ENCODE data around the gene KCNJ11.
A peak's percentile ranks its signal among the peaks of the same experiment; 100 is the strongest.

KCNJ11 gene

DNA sequence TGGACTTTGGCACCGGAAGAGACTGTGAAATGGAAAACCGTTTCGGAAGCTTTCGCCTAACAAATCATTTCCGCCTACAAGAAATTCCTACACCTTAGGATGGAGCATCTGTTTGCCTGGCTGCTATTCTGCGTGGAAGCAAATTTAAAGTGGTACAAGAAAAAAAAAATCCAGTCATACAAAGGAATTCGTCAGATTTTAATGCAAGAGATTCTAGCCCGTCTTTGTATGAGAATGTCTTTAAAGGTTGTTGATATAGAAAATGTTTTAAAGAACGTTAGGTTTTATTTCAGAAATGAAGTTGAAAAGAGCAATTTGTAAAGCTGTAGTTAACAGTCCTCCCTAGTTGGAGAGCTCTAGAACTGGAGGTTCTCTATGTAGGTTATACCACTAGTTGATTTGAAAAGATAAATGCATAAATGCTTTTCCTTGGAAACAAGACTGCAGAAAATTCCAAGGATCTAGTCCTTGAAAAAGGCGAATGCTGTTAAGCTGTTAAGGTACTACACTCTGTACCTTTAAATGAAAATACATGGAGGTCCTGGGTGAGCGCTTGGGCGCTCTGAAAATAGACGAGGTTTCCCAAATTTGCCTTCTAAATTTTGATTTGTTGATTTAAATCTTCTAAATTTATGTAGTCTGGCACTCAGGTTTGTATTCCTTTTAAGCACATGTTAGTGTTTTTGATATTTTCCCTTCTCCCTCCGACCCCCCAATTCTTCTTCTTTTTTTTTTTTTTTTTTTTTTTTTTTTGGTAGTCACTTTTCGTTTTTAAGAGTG lies 34.4 kb downstream of the KCNJ11 start:
- peak in 1 of 2 experiments; percentile 41 for DNase-seq

DNA sequence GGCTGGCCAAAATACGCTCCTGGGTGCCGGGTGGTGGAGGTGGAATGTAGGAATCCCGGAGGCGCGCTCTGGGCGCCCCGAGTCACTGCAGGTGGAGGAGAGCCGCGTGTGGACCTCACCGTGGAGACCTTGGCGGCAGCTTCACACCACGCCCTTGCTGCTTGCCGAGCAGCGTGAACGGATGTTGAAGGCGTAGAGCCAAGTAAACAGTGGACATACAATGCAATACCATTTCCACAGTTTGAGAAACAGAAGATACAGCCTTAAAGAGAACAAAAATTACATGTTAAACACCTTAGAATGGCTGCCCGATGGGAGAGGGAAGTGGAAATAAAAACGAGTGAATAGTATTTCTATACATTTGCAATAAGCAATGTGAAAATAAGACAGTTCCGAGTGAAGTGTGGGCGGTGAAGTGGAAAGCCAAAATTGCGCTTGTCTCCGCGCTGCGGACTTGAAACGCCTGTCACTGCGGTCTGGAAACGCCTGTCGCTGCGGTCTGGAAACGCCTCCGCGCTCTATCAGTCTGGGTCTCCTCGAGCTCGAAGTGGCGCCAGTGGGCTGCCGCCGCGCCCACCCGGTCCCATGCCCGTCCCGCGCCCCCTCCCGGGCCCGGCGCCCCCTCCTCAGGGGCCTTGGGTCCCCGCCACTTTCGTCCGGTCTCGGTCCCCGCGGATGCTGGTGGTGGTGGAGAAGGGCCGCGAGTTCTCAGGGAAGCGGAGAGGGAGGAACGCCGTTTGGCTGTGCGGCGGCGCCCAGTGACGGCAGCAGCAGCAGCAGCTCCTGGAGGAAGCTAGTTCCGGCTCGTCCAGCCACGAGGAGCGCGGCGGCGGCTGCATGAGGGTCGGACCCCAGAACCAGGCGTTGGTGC lies 35.3 kb downstream of the KCNJ11 start:
- peak; percentile 72 to 74 for DNase-seq

DNA sequence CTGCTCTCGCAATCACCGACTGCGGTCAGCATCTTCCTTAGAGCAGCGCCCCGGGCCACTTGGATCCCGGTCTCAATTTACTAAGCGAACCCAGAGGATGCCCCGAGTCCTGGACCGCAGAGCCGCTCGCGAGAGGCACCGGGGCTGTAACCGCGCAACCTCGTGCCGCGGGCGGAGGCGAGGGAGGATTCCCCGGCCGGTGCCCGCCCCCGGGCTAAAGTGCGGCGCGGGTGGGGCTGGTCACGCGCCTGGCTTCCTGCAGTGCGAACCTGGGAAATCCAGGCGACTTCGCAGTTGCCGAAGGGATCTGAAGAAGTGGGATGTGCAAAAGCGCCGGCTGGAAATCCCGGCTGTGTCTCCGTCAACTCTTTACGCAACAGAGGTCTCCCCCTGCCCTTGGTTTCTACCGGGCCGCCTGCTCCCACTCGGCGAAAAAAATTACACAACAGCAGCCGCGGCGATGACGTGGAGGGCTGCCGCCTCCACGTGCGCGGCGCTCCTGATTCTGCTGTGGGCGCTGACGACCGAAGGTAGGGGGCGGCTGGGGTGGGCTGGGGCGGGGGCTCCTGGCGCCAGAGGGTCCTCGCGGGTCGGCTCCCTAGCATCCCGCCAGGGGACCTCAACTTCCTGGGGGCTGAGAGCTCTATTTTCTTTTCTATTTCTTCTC lies 36.8 kb downstream of the KCNJ11 start, which contains the start of gene NCR3LG1:
TSS of gene NCR3LG1 (plus strand) at position 291 of the 667 bp plus-strand sequence. CDS start at position 461, 170 bp downstream.
- DNase-seq: peak; percentile 44 to 47

DNA sequence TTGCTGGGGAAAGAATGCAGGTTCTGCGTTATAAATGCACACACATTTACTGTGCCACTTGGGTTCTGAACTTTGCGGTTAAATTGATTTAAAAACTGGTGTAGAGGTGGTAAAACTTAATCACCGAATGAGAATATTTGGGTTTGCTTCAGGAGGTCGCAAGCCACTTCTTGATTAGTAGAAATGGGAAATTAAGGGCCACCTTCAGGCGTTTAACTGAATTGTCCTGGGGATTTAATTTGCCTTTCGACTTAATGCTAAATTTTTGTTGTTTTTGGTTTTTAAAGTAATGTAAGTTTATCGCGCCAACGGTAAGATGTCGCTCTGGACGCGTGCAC lies 37.3 kb downstream of the KCNJ11 start:
- peak; percentile 40 to 66 for DNase-seq

DNA sequence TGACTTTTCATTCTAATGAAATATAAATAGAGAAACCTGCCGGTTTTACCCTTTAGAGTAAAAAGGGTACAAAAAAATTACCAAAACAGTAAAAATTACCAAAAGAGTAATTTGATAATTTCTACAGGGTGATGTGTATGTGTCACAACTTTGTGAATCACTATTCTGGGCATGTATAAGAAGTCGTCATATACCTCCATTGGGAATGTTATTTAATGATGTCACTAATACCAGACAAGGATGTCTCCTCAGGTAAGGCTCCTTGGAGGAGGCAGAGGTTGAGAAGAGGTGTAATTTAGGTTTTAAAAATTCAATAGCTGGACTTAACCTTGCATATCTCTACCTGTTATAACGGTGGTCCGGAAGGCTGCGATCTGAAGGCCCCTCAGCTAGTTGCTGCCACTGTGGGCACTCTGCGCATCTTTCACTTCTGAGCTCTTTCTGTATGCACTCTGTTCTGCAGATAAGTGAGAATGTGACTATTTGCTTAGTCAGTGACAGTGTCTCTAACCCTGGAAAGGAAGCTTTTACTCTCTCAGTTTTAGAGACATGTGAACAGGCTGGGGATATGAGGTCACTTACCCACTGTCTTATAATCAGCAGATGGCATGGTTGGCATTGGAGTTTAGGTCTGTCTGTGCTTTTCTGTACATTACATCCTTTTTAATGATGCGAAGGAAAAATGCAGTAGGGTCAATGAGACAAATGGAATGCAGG lies 37.8 kb downstream of the KCNJ11 start:
- no peak for DNase-seq

DNA sequence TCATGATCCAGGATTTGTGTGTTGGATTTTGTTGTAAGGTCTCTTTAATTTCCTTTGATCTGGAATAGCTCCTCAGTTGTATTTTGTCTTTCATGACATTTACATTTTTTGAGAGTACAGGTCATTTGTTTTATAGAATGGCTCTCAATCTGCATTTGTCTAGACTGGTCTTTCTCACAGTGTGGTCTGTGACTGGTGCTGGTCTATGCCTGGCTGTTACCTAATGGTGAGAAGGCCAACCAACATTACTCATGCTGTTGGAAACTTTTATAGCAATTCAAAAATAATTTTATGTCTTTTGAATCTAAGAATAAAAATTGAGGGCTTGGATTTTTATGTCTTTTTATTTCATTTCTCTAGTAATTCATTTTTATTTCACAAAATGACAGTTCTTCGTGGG lies 40.8 kb downstream of the KCNJ11 start:
- no peak for DNase-seq

DNA sequence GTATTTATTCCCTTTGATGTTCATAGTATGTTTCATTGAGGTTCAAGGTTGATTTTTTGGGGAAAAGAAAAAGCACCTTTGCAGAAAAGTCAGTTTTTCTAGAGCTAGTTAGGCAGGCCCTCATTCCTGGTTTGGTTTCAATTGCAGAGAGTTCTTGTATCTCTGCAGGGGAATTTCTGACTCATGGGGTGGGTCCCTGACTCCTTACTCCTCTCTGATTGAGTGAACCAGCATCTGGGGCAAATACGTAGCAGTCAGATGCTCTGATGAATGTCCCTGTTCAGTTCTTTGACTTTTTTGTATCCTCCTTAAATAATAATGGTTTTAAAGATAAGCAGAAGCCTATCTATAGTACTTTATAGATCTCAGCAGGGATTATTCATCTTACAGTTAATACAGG lies 44.6 kb downstream of the KCNJ11 start:
- DNase-seq: no peak

DNA sequence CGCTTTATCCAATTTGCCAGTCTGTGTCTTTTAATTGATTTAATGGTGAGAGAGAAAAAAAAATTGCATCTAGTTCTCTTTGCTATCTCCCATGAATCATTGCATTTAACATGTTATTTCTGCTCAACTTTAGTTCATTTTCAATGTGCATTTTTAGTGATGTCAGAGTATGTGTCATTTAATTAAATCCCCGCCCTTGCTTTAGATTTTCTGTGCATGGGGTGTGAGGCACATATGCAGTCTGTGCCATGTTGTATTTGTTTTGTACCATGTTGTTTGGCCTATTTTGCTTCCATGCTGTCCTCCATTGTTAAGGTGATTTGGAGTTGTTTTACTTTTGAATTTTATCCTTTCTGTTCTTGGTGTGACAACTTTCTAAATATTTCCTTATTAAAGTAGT lies 45.2 kb downstream of the KCNJ11 start:
- DNase-seq: no peak

All from Kasumi-1 (cell line).